Stomach (tissue), 9 donors: ENCODE results near the gene CDC5L. TPM values are rescaled to one million over a fixed set of nuclear protein-coding genes. Genes with fewer than 3 reads are reported as not detected.

Experiments used
- DNase-seq, 2 donors: peaks; one replicate each; pipeline versions ENCODE4 v3.0.0 to v3.0.0-alpha.2; 2013 to 2019
- H3K27ac ChIP-seq, 5 donors: fragments of 200-600 bp in 4 of 5; sonication (generic) in 4 of 5; one replicate each; pipeline ENCODE4 v1.5.1; 2013 to 2019; ENCODE audit warnings: mild to moderate bottlenecking in 1 of 5, moderate library complexity in 1 of 5
- H3K27me3 ChIP-seq, 3 donors: fragments of 200-600 bp; sonication (generic); one replicate each; pipeline ENCODE4 v1.5.1; 2017 to 2019; ENCODE audit warnings: mixed run types in 1 of 3
- H3K36me3 ChIP-seq, 4 donors: fragments of 200-600 bp; sonication (generic); 1 replicate in 3 of 4; 2 replicates in 1 of 4; pipeline ENCODE4 v1.5.1; 2016 to 2019
- H3K4me1 ChIP-seq, 4 donors: fragments of 200-600 bp; sonication (generic); one replicate each; pipeline ENCODE4 v1.5.1; 2016 to 2019
- H3K4me3 ChIP-seq, 4 donors: fragments of 200-600 bp; sonication (generic) in 3 of 4; one replicate each; pipeline ENCODE4 v1.5.1; 2016 to 2019; ENCODE audit warnings: mild to moderate bottlenecking in 1 of 4
- H3K9me3 ChIP-seq, 4 donors: fragments of 200-600 bp; sonication (generic); one replicate each; pipeline ENCODE4 v1.5.1; 2016 to 2019
- CTCF ChIP-seq, 7 experiments: fragments of 450-650 bp in 4 of 7; fragments of 200-600 bp in 3 of 7; sonication (generic) in 3 of 7; IDR thresholded peaks; one replicate each; pipeline ENCODE4 v1.5.1; 2016 to 2019; ENCODE audit warnings: antibody characterized with exemption in 7 of 7, control low read depth in 2 of 7, mild to moderate bottlenecking in 1 of 7
- EP300 ChIP-seq: sonication (generic); formaldehyde crosslinking; IDR thresholded peaks from one replicate; pipeline ENCODE4 v1.6.1; 2017; ENCODE audit warnings: antibody characterized with exemption
- POLR2A ChIP-seq, 4 donors: fragments of 450-650 bp; IDR thresholded peaks; one replicate each; pipeline ENCODE4 v1.6.1; 2016; ENCODE audit warnings: antibody characterized with exemption in 4 of 4, control low read depth in 2 of 4, mild to moderate bottlenecking in 1 of 4, moderate library complexity in 1 of 4
- POLR2AphosphoS5 ChIP-seq, 3 donors: sonication (generic); formaldehyde crosslinking; IDR thresholded peaks; one replicate each; pipeline ENCODE4 v1.6.1; 2016; ENCODE audit warnings: antibody characterized with exemption in 3 of 3
- WGBS, 5 donors: extraction: QIAGEN DNeasy Blood & Tissue Kit in 3 of 5; methylation state at CpG; one replicate each; pipeline versions ENCODE4 v1.1.5 to v1.1.7; 2013 to 2018; 5-methylcytosine and 5-hydroxymethylcytosine counted together
- intact Hi-C: fragments of 100-400 bp; cut with DNase I; formaldehyde crosslinking; loops from one replicate; pipeline ENCODE4 v1.15.1; 2023; ENCODE audit warnings: low total_unique reads
- polyA plus RNA-seq, 3 donors: library from polyadenylated mRNA; stranded (reverse); fragments of 200-250 nt; gene quantifications; one replicate each; pipeline ENCODE4 v1.2.3, GENCODE V29; 2013
- total RNA-seq, 5 donors: library from RNA; depleted of rRNA; stranded (reverse); fragments of >200 nt; gene quantifications; one replicate each; pipeline versions ENCODE4 v1.1.0 to v1.2.3, GENCODE V29; 2014 to 2016
- donor health status: healthy with polysubstance abuse.
- donor health status: Bipolar disorder and iron deficiency.
- donor health status: healthy.

CDC5L gene
- total and polyA plus RNA-seq, 8 donors: 4.9 to 29.2 (median 8.2) TPM

- intact Hi-C loops: no loop called here
Measured at GRCh38 chr6:44493593-44493992, 106.1 kb downstream of the CDC5L start.

GRCh38 chr6:44494011-44494501, 106.5 kb downstream of the CDC5L start:
- WGBS, 5 donors: 48 to 71% (median 55%) methylated on average over 7 of the region's 7 CpGs
- DNase-seq: no peak
- no peak overlapping the region for H3K27ac ChIP-seq
- H3K4me3 ChIP-seq: no peak overlapping the region
- H3K4me1 ChIP-seq: peaks cover 0 to 12% (median 5%) of the 10 kb centered on the region in 4 donors
- peaks cover 0 to 6% (median 0%) of the 10 kb centered on the region in 3 donors for H3K27me3 ChIP-seq
- intact Hi-C loops: no loop called here
- no peaks in the 10 kb centered on the region for H3K9me3 ChIP-seq
- TF ChIP-seq EP300 (no peak), CTCF (IDR thresholded peaks at IDR 0.05) (no peak), POLR2AphosphoS5 (IDR thresholded peaks at IDR 0.05) (no peak), POLR2A (IDR thresholded peaks at IDR 0.05) (no peak)
- no peaks in the 10 kb centered on the region for H3K36me3 ChIP-seq

More at GRCh38 chr6:44493593-44493992, 106.1 kb downstream of the CDC5L start:
- Histone ChIP-seq H3K4me1 (peaks cover 0 to 12% (median 5%) of the 10 kb centered on the region in 4 donors), H3K9me3 (no peaks in the 10 kb centered on the region), H3K27me3 (peaks cover 0 to 6% (median 0%) of the 10 kb centered on the region in 3 donors), H3K4me3 (no peak overlapping the region), H3K36me3 (no peaks in the 10 kb centered on the region), H3K27ac (no peak overlapping the region)
- 72 to 82% (median 74%) methylated on average over 6 of the region's 6 CpGs for WGBS, 5 donors
- no peak for DNase-seq
- TF ChIP-seq POLR2A (IDR thresholded peaks at IDR 0.05) (no peak), POLR2AphosphoS5 (IDR thresholded peaks at IDR 0.05) (no peak), CTCF (IDR thresholded peaks at IDR 0.05) (no peak), EP300 (no peak)

- TF ChIP-seq CTCF (IDR thresholded peaks at IDR 0.05) (no peak), POLR2AphosphoS5 (IDR thresholded peaks at IDR 0.05) (no peak), POLR2A (IDR thresholded peaks at IDR 0.05) (no peak), EP300 (no peak)
- Histone ChIP-seq H3K9me3 (peaks cover 0 to 5% (median 0%) of the 10 kb centered on the region in 4 donors), H3K36me3 (no peaks in the 10 kb centered on the region), H3K27ac (no peak overlapping the region), H3K4me3 (no peak overlapping the region), H3K27me3 (peaks cover 0 to 6% (median 0%) of the 10 kb centered on the region in 3 donors), H3K4me1 (peaks cover 0 to 5% (median 0%) of the 10 kb centered on the region in 4 donors)
- no peak for DNase-seq
- 72 to 81% (median 77%) methylated on average over 15 to 16 of the region's 16 CpGs for WGBS, 5 donors
- intact Hi-C loops: no loop called here
Measured at GRCh38 chr6:44495036-44495901, 107.8 kb downstream of the CDC5L start.

GRCh38 chr6:44496665-44497369, 109.3 kb downstream of the CDC5L start:
- Histone ChIP-seq H3K27ac (no peak overlapping the region), H3K4me3 (no peak overlapping the region), H3K36me3 (no peaks in the 10 kb centered on the region), H3K9me3 (peaks cover 3 to 11% (median 5%) of the 10 kb centered on the region in 4 donors), H3K4me1 (no peaks in the 10 kb centered on the region), H3K27me3 (peaks cover 0 to 6% (median 0%) of the 10 kb centered on the region in 3 donors)
- WGBS, 5 donors: 78 to 86% (median 85%) methylated on average over 9 of the region's 9 CpGs
- intact Hi-C loops: no loop called here
- no peak for TF ChIP-seq EP300
- no peak for TF ChIP-seq CTCF (IDR thresholded peaks at IDR 0.05)
- no peak for TF ChIP-seq POLR2AphosphoS5 (IDR thresholded peaks at IDR 0.05)
- DNase-seq: no peak
